HG02973 (cell line): Measurements from ENCODE around the gene C19orf81.
"Not testable (repeated sequence)": the region's sequence is repeated elsewhere in the genome, so short reads cannot be mapped to it uniquely, and the experiment has no call there.

Source experiments
- ATAC-seq: cut with Tn5 transposase; IDR thresholded peaks from one replicate; pipeline ENCODE4 v1.9.1; 2021; ENCODE audit warnings: moderate library complexity; ENCODE audit not compliant: unreplicated experiment

The C19orf81 gene

GRCh38 chr19:50649433-50650391 is at the start of gene C19orf81:
Gene C19orf81 (plus strand): TSS chr19:50649445. CDS start chr19:50649445, 0 bp downstream.
- no peak for ATAC-seq

- no peak for ATAC-seq
Measured at GRCh38 chr19:50601407-50602088, 47.7 kb upstream of the C19orf81 start.

GRCh38 chr19:50602089-50602422 is 47.2 kb upstream of the C19orf81 start:
- ATAC-seq = no peak

DNA sequence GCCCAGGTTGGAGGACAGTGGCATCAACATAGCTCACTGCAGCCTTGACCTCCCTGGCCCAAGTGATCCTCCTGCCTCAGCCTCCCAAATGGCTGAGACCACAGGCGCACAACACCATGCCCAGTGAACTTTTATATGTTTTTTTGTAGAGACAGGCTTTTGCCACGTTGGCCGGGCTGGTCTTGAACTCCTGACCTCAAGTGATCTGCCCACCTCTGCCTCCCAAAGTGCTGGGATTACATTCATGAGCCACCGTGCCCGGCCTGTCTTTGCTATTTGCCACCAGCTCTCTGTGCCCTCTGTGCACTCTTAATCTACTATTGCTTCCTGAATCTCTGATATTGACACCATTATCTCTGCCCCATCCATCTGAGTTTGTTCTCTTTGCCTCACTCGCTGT is 46.7 kb upstream of the C19orf81 start:
- ATAC-seq = no peak

DNA sequence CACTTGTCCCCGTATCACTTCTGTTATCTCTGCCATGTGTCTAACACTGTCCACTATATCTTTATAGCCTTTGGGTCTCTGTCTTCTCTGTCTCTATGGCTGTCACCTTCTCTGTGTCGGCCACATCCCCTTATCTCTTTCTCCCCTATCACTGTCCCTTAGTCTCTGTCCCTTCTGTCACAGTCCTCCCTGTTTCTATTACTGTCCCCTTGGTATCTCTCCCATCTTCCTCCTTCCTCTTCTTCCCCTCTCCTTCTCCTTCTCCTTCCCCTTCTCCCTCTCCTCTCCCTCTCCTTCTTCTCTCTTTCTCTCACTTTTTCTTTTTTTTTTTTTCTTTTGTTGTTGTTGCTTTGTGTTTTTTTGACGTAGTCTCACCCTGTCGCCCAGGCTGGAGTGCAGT is 46.3 kb upstream of the C19orf81 start:
- no peak for ATAC-seq

DNA sequence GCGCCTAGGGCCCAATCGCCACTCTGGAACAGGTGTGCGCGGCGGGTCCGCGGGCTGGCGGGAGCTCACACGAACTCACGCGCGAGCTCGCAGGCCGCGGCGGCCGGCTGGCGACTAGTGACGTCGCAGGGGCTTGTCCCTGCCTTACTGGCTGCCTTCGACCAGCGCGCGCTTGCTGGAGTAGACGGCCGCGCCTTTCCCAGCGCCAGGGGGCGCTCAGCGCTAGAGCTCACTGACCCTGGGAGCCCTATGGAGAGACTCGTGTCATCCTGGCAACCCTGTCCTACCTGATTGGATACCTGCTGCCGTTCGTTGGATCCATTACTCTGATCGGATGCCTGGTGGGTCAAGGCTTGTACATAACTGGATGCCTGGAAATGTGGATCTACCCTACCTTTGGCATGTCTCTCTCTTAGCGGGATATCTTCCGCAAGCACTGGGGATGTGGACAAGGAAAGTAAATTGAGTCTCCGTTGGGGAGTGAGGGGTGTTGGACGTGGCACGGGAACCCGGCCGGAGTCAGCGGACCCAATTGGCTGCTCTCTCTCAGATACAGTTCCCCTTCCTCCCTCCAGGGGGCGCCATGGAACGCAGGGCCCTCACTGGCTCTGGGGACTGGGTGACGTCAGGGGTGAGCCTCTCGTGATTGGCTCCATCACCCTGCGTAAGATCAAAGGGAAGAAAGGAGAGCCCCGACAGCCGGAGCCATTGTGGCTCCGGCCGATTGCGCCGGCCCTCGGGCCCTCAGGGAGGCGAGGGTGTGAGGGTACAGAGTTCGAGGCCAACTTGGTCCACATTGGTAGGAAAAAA is 44.8 kb upstream of the C19orf81 start:
- not testable (repeated sequence) for ATAC-seq

DNA sequence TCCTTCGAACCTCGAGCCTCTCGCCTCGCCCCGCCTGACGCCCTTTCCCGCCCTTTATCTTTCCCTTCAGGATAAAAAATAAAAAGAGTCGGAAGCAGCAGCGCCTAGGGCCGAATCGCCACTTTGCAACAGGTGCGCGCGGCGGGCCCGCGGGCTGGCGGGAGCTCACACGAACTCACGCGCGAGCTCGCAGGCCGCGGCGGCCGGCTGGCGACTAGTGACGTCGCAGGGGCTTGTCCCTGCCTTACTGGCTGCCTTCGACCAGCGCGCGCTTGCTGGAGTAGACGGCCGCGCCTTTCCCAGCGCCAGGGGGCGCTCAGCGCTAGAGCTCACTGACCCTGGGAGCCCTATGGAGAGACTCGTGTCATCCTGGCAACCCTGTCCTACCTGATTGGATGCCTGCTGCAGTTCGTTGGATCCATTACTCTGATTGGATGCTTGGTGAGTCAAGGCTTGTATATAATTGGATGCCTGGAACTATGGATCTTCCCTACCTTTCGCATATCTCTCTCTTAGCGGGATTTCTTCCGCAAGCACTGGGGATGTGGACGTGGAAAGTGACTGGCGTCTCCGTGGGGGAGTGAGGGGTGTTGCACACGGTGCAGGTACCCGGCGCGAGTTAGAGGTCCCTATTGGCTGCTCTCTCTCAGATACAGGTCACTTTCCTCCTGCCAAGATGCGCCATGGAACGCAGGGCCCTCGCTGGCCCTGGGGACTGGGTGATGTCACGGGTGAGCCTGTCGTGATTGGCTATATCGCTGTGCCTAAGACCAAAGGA is 43.0 kb upstream of the C19orf81 start:
- ATAC-seq = not testable (repeated sequence)

DNA sequence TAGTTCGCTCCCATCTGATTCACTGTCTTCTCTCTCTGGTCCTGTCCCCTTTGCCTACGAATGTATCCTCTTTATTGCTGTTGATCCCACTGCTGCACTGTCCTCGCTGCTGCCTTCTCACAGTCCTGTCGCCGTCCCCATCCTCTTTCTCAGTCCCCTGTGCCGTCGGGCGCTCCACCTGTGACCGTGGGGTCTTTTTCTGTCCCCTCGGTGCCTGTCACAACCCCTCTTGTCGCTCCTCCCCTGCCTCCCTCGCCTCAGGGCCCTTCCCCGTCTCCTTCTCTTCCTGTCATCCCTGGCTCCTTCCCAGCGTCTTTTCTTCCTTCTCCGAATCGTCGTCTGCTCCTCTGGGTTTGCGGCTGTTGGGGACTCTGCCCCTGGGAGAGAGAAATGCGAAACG is 41.9 kb upstream of the C19orf81 start:
- no peak for ATAC-seq

GRCh38 chr19:50607874-50608785 is 41.1 kb upstream of the C19orf81 start:
- no peak for ATAC-seq

DNA sequence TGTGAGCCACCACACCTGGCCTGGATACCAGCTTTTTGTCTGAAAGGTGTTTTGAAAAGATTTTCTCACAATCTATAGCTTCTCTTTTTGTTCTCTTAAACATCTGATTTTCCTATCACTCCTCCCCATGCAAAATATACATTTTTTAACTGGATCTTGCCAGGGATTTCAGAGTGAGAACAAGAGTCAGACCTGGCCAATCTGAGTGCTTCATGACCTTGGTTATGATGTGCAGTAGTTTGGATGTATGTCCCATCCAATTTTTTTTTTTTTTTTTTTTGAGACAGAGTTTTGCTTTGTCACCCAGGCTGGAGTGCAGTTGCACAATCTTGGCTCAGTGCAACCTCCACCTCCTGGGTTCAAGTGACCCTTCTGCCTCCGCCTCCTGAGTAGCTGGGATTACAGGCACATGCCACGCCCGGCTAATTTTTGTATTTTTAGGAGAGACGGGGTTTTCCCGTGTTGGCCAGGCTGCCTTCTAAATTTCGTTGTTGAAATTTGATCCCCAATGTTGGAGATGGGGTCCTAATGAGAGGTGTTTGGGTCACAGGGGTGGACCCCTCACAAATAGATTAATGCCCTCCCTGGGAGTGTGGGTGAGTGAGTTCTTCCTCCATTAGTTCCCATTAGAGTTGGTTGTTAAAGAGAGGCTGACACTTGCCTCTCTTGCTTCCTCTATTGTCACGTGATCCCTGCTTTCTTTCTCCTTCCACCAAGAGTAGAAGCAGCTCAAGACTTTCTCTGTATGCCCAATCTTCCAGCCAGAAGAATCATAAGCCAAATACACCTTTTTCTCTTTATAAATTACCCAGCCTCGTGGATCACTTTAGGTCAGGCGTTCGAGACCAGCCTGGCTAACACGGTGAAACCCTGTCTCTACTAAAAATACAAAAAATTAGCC is 36.5 kb upstream of the C19orf81 start:
- ATAC-seq = not testable (repeated sequence)

DNA sequence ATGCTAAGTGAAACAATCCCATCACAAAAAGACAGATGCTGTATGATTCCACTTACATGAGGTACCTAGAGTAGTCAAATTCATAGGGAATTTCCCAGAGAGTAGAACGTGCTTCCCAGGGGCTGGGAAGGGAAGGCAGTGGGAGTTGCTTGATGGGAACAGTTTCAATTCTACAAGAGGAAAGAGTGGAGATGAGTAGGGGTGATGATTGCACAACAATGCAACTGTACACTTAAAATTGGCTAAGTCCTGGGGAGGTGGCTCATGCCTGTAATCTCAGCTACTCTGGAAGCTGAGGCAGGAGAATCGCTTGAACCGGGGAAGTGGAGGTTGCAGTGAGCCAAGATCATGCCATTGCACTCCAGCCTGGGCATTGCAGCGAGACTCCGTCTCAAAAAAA is 30.9 kb upstream of the C19orf81 start:
- not testable (repeated sequence) for ATAC-seq

DNA sequence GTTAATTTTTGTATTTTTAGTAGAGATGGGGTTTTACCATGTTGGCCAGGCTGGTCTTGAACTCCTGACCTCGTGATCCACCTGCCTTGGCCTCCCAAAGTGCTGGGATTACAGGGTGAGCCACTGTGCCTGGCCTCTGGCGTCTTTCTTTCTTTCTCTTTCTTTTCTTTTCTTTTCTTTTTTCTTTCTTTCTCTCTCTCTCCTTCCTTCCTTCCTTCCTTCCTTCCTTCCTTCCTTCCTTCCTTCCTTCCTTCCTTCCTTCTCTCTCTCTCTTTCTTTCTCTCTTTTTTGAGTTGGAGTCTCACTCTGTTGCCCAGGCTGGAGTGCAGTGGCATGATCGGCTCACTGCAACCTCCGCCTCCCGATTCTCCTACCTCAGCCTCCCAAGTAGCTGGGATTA is 30.1 kb upstream of the C19orf81 start:
- ATAC-seq = not testable (repeated sequence)

GRCh38 chr19:50620394-50620906 is 28.8 kb upstream of the C19orf81 start:
- ATAC-seq = not testable (repeated sequence)

- ATAC-seq = no peak
Measured at GRCh38 chr19:50624949-50625600, 24.2 kb upstream of the C19orf81 start.

DNA sequence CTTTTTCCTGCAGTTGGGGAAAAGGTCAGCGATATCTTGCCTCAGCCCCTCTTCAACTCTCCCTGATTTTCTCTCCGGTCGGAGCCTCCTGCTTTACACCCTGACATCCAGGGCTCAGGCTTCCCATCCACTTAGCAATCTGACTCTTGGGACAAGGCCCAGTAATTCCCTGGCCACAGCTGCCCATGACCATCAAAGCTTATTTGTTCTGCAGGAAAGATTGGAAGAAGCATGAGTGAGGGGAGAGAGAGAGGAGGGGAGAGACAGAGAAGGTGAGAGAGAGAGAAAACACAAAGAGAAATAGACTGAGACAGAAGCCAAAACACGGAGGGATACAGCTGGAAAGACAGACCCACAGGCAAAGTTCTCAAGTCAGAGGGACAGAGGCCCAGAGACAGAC is 23.2 kb upstream of the C19orf81 start:
- ATAC-seq = no peak

GRCh38 chr19:50626795-50627194 is 22.4 kb upstream of the C19orf81 start:
- ATAC-seq = no peak

GRCh38 chr19:50628146-50628545 is 21.1 kb upstream of the C19orf81 start:
- ATAC-seq = no peak

- no peak for ATAC-seq
Measured at GRCh38 chr19:50628551-50628950, 20.7 kb upstream of the C19orf81 start.
